Measurements from ENCODE around the gene COL19A1.

COL19A1 gene

GRCh38 chr6:70225055-70225454, 358.7 kb downstream of the COL19A1 start:
- no peak for DNase-seq (ENCODE audit: low read depth)

- DNase-seq (ENCODE audit: low read depth), result no peak
Measured at GRCh38 chr6:70231311-70231710, 365.0 kb downstream of the COL19A1 start.

GRCh38 chr6:70234561-70235236, 368.3 kb downstream of the COL19A1 start:
- DNase-seq (ENCODE audit: low read depth), result no peak

DNA sequence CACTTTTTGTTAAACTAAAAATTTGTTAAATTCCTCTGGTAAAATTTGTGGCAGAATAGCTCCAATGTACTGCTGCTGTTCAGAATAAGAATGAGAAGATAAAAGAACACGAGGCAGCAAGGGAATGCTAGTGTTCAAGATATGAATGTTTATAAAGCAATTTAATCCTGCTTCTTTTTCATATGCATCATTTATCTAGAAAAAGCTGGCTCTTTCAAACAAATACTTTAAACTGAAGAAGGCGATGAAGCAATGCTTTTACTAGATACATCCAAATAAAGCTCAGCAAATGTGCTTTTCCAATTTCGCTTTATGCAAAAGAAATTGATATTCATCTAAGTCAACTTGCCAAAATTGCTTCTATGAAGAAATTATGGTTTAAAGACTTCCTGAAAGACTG, 370.0 kb downstream of the COL19A1 start:
- DNase-seq (ENCODE audit: low read depth), result no peak

- no peak for DNase-seq (ENCODE audit: low read depth)
Measured at GRCh38 chr6:70241031-70241430, 374.7 kb downstream of the COL19A1 start.

GRCh38 chr6:70241991-70242420, 375.6 kb downstream of the COL19A1 start:
- DNase-seq (ENCODE audit: low read depth), result no peak

DNA sequence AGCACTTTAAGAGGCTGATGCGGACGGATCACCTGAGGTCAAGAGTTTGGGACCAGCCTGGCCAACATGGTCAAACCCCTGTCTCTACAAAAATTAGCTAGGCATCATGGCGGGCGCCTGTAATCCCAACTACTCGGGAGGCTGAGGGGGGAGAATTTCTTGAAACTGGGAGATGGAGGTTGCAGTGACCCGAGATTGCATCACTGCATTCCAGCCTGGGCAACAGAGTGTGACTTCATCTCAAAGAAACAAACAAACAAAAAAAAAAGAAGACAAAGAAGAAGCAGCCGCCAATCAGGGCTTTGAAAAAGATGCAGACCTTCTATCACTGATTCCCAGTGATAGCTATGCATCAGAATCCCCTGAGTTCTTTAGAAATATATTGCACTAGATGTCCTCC, 379.8 kb downstream of the COL19A1 start:
- DNase-seq (ENCODE audit: low read depth), result no peak

DNA sequence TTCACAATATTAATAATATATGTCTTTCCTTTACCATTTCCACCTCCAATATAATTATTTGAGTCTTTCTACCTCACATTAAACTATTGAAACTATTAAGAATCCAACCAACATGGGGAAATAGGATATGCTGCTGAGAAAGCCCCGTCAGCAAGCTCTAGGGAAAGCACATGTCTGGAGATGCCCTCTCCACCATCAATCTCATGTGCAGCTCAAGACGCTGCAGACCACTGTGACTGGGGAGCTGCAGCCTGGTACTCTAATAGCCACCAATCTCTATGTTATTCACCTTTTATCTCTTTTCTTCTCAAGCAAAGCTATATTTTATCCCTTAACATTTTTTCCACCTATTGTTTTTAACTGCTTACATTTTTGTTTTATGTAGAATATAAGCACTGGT, 386.2 kb downstream of the COL19A1 start:
- no peak for DNase-seq (ENCODE audit: low read depth)

- no peak for DNase-seq (ENCODE audit: low read depth)
Measured at GRCh38 chr6:70253923-70254322, 387.6 kb downstream of the COL19A1 start.

- DNase-seq (ENCODE audit: low read depth), result no peak
Measured at GRCh38 chr6:70254784-70255183, 388.4 kb downstream of the COL19A1 start.

DNA sequence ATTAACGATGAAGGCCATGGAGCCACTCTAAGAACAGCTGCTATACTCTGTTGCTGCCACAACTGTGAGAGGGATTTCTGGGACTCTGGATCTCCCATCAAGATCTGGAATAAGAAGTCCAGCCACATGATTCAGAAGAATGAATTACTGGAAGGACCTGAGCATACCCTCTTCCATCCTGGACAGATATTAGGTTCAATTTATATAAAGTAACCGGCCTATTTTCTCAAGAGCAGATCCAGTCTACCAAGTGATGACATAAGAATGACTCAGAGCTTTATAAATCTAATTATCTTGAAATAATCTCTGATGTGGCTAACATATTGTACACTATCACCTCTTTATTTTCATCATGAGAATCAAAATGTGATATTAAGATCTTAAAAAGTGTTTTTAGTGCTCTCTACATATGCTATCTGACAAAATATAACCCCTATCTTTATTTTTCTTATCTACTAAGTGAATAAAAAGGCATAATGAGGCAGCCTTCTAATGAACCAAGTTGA, 391.5 kb downstream of the COL19A1 start:
- no peak for DNase-seq (ENCODE audit: low read depth)

DNA sequence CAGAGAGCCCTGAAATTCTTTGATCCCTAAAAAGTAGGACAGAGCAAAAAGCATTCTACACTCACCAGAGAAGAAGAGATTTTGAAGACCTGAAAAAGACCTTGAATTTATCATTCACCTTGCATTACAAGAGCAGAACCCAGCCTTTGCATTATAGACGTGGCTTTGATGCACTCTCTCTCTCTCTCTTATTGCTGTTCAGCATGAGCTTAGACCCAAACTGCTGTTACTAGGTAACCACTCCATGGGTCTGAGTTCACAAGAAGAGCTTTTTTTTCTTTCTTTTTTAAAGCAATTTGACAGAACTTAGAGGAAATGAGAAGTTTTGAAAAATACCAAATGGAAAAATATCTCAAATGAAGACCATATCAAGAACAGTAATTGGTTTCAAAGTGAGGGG, 392.1 kb downstream of the COL19A1 start:
- no peak for DNase-seq (ENCODE audit: low read depth)

All from fibroblast of the conjunctiva (primary cell).